HEK293T (cell line): Measurements from ENCODE around the gene HHIPL2.

Experiments used
- BHLHE40 ChIP-seq: fragments of 450-650 bp; IDR thresholded peaks from 2 replicates; pipeline ENCODE4 v1.6.1; 2016; ENCODE audit warnings: mild to moderate bottlenecking, moderate library complexity, borderline replicate concordance
- ELF4 ChIP-seq: fragments of 450-650 bp; IDR thresholded peaks from 2 replicates; pipeline ENCODE4 v1.6.1; 2017; ENCODE audit warnings: antibody characterized with exemption
- FOXA1 ChIP-seq: fragments of 450-650 bp; IDR thresholded peaks from 2 replicates; pipeline ENCODE4 v1.6.1; 2016; ENCODE audit warnings: mild to moderate bottlenecking
- FOXK2 ChIP-seq: fragments of 450-650 bp; IDR thresholded peaks from 2 replicates; pipeline ENCODE4 v1.6.1; 2016; ENCODE audit warnings: mild to moderate bottlenecking
- FOXM1 ChIP-seq: fragments of 450-650 bp; IDR thresholded peaks from 2 replicates; pipeline ENCODE4 v1.6.1; 2017; ENCODE audit warnings: mild to moderate bottlenecking, borderline replicate concordance
- HDGF ChIP-seq: fragments of 450-650 bp; IDR thresholded peaks from 2 replicates; pipeline ENCODE4 v1.6.1; 2017; ENCODE audit warnings: antibody characterized with exemption, borderline replicate concordance
- NFRKB ChIP-seq: fragments of 450-650 bp; IDR thresholded peaks from 2 replicates; pipeline ENCODE4 v1.6.1; 2016; ENCODE audit warnings: mild to moderate bottlenecking, moderate library complexity
- PKNOX1 ChIP-seq: fragments of 450-650 bp; IDR thresholded peaks from 2 replicates; pipeline ENCODE4 v1.6.1; 2016
- SP1 ChIP-seq: fragments of 450-650 bp; IDR thresholded peaks from 2 replicates; pipeline ENCODE4 v1.6.1; 2017

DNA sequence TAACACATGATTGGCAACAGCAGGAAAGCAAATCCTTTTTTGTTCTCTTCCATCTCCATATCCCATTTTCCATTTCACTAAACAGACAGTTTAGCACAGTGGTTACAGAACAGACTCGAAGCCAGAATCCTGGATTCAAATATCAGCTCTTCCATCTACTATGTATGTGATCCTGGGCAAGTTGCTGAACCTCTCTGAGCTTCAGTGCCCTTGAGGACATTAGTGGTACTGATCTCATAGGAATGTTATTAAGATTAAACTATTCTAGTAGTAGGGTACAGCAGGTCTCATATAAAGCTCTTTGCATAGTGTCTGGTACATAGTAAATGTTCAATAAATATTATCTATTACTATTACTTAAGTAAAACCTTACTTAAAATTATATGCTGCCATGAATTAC lies 13.8 kb upstream of the HHIPL2 start:
- TF ChIP-seq NFRKB (no peak), BHLHE40 (no peak), PKNOX1 (no peak), FOXM1 (no peak), HDGF (no peak), ELF4 (no peak), FOXK2 (no peak), SP1 (no peak), FOXA1 (no peak)
